Iris pigment epithelial cell (primary cell): ENCODE data around the gene TMEM138.

Experiments
- DNase-seq: peaks from one replicate; pipeline ENCODE4 v3.0.0-alpha.2; 2011; ENCODE audit warnings: low read depth

TMEM138 gene

GRCh38 chr11:61361741-61362541 lies at the start of gene TMEM138, which contains the start of gene CYB561A3:
Gene TMEM138, plus strand, starts transcription at chr11:61362374. Its CDS starts 2,017 bp downstream, at chr11:61364391.
Gene CYB561A3, minus strand, starts transcription at chr11:61361882. Its CDS starts 5,169 bp downstream, at chr11:61356713.
- DNase-seq = peak; percentile 94

DNA sequence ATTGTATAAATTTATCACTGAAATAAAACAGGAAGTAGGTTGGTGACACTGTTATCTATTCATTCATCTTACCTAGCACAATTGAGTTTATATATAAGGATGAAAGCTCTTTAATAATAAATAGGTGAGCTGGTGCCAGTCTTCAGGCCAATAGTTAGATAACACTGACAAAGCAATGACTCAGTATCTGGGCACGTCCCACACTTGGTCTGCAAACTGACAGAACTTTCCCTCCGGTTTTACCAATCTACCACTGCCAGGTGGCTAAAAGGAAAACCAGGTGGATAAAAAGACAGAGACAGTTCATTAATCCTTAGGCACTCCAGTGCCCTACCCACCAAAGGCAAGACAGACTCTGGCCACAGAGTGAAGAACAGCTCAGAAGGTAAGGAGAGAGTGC lies 46.9 kb upstream of the TMEM138 start:
- no peak for DNase-seq

- peak; percentile 85 for DNase-seq
Measured at GRCh38 chr11:61325649-61326414, 36.3 kb upstream of the TMEM138 start.

DNA sequence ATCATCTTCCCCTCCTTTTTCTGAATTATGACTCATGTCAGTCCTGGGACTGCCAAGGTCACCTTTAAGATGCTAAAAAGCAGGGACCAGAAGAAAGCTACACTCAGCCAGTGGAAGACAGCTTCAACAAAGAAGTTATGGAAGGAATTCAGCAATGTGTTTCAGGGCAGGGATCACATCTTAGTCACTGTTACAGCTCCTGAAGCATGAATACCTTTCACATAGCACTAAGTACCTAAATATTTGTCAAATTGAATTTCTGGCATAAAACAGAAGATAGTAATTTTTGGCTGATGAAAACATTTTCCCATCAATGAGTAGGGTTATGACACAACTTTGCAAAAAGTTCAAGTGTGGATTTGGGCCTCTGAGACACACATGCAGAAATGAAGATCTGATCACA lies 34.5 kb upstream of the TMEM138 start:
- DNase-seq = peak; percentile 74

GRCh38 chr11:61328351-61328750 lies 33.8 kb upstream of the TMEM138 start:
- DNase-seq = no peak

GRCh38 chr11:61329871-61330270 lies 32.3 kb upstream of the TMEM138 start:
- no peak for DNase-seq

DNA sequence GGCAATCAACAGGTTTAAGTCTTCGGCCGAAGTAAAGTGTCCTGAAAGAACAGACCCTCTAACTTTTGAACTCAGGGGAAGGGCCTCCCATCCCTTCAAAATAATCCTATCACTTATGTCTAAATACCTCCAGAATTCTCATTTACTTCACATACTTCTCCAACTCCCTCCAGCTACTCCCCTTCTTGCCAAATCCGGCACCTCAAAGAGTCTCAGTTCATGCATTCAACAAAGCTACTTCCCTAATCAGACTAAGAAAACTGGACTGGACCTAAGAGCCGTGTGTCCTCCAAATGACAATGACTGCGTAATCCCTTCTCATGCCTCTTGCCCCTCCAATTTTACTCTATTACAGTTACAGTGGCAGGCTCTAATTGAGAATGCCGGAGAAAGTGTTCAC lies 30.5 kb upstream of the TMEM138 start:
- no peak for DNase-seq

DNA sequence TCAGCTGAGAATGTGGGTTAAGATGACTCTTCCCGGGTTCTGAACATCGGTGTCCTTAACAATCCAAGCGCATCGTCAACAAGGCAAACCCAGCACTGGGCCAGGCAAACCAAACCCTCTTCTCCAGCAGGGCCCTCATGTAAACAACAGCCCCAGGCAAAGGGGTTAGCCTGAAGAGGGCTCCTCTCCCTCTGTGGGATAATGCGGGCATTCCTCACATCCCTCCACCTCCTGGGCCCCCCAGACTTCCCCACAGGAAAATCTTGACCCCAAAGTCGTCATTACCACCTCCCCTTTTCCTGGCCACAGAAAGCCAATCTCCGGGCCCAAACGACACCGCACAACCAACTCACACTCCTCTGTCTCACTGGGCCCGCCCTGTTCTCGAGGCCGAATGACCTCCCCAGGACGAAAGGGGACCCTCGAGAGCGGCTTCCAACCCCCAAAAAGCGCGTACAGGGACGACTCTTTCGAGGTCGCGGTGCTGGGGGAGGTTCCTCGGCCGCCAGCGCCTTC lies 29.8 kb upstream of the TMEM138 start:
- DNase-seq = peak; percentile 43

DNA sequence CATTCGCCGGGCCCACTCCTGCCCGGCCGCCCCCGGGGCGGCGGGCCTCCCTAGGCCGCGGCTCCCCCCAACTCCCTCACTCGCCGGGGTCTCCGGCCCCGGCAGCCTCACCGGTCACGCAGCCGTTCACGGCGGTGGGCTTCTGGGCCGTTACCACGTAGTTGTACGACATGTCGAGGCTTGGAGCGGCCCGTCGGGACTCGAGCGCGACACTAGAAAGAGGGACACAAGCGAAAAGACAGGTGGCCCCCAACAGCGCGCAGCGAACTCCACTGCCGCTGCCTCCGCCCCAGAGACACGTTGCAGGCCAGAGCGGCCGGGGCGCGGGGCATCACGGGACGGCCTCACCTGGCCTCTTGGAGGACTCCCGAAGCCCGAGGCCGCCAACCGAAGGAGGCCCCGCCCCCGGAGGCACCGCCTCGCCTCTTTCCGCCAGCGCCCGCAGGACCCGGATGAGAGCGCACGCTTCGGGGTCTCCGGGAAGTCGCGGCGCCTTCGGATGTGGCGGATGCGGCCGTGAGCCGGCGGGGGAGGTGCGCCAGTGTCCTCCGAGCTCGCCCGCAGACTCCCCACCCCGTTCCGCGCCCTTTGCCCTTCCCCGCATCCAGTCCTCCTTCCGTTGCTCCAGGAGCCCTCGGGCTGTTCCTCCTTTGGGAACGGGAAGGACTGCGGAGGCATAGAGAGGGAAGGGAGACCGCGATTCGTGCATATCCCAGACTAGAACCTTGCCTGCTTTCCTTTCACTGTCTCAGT lies 29.2 kb upstream of the TMEM138 start, which contains the start of the genes DDB1 and TKFC:
Gene DDB1 (minus strand): TSS at position 309 of the 753 bp plus-strand sequence. CDS start 137 bp downstream, at position 172.
Gene TKFC (plus strand): TSS at position 432 of the 753 bp plus-strand sequence. CDS start 1,501 bp downstream, outside the sequence.
- DNase-seq = peak; percentile 92

DNA sequence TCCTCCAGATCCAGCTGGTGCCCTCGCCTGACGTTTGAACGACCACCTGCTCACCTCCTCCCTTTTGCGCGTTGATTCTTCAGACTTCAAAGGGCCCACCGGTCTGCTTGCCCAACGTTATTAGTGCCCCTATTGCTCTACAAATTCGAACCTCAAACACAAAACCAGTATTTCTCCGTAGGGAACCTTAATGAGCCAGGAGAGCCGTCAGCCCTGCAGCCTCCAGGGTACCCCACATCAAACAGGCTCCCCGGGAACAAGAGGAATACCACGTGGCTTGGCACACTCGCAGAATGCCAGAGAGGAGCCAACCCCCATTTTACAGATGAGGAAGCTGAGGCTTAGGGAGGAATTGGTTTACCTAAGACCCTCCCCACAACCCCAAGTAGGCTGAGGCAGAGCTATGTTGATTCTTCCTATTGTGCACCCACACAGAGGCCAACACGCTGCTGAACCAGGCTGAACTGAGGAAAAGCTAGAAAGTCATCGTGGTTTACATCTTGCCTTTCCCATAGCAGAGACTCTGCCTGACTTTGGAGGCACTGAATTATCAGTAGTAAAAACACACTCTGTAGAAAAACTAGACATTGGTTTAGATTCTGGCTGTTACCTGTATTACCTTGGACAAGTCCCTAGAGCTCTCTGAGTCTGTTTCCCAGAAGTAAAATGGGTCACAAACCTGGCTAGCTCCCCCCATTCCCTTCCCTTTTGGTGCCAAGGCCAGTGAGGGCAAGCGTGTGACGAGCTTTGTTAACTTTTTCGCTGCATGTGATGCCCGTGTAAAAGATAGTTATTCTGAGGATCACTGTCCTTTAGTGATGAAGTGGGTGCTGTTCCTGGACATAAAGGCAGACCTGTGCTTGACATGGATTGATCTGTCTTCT lies 28.4 kb upstream of the TMEM138 start:
- DNase-seq = no peak

GRCh38 chr11:61334434-61335354 lies 27.5 kb upstream of the TMEM138 start:
- DNase-seq = peak; percentile 81

DNA sequence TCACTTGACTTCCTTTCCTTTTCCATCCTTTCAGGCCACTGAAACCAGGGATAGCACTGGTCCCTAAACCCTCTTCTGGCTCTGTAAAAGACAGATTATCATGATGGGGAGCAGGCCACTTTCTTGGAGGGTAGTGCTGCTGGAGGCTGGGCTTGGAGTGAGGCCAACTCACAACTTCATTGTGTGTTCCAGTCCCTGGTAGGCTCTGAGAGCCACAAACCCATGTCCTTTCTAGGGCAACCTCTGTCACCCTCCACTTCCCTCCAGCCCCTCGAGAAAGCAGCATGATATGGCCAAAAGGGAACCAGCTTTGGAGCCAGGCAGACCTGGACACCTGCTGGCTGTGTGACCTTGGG lies 26.8 kb upstream of the TMEM138 start:
- no peak for DNase-seq

GRCh38 chr11:61336171-61336935 lies 25.8 kb upstream of the TMEM138 start:
- peak; percentile 65 for DNase-seq

DNA sequence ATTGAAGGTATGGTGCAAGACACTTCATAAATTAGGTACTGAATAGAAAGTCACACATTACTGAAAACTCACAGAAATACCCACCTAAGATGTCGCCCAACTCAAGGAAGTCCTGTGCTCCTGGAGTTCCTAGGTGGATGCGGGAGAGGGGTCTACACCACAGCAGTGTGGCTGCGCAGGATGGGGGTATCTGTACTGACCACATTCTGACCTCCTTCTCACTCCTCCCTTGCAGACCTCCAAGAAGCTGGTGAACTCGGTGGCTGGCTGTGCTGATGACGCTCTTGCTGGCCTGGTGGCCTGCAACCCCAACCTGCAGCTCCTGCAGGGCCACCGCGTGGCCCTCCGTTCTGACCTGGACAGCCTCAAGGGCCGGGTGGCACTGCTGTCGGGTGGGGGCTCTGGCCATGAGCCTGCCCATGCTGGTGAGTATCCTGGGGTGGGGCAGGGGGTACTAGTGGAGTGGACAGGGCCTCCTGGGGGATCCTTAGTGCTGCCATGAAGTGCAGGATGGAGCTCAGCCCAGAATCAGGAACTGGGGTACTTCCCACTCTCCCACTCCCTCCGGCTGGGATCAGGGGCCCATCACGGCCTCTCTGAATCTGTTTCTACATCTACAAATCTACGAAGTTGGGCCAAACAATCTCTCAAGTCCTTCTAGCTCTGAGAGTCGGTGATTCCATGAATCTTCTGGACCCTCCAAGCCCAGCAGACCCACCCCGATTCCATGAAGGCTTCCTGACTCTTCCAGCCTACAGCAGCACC lies 24.3 kb upstream of the TMEM138 start:
- DNase-seq = no peak

GRCh38 chr11:61338783-61339489 lies 23.2 kb upstream of the TMEM138 start:
- DNase-seq = no peak

GRCh38 chr11:61339490-61339878 lies 22.7 kb upstream of the TMEM138 start:
- no peak for DNase-seq

- no peak for DNase-seq
Measured at GRCh38 chr11:61340979-61341378, 21.2 kb upstream of the TMEM138 start.

- no peak for DNase-seq
Measured at GRCh38 chr11:61341706-61342105, 20.5 kb upstream of the TMEM138 start.
